Gastroesophageal sphincter (tissue), 4 donors: Measurements from ENCODE around the gene ARHGAP26. TPM values are rescaled to one million over a fixed set of nuclear protein-coding genes. Genes with fewer than 3 reads are reported as not detected.

ENCODE experiments used
- ATAC-seq: fragments of 150-250 bp; one replicate; pipeline ENCODE4 v1.9.1; 2016; ENCODE audit warnings: mild to moderate bottlenecking, moderate library complexity
- H3K27ac ChIP-seq, 4 donors: fragments of 200-600 bp; sonication (generic) in 3 of 4; 1 replicate in 3 of 4; 2 replicates in 1 of 4; pipeline ENCODE4 v1.5.1; 2016 to 2019
- H3K27me3 ChIP-seq: fragments of 200-600 bp; sonication (generic); one replicate; pipeline ENCODE4 v1.5.1; 2019
- H3K36me3 ChIP-seq, 2 donors: fragments of 200-600 bp; sonication (generic); one replicate each; pipeline ENCODE4 v1.5.1; 2019; ENCODE audit warnings: control low read depth in 1 of 2
- H3K4me1 ChIP-seq, 3 donors: fragments of 200-600 bp; sonication (generic); 1 replicate in 2 of 3; 2 replicates in 1 of 3; pipeline ENCODE4 v1.5.1; 2016 to 2019; ENCODE audit warnings: control low read depth in 2 of 3
- H3K4me3 ChIP-seq, 2 donors: fragments of 200-600 bp; sonication (generic); one replicate each; pipeline ENCODE4 v1.5.1; 2019; ENCODE audit warnings: mild to moderate bottlenecking in 1 of 2, moderate library complexity in 1 of 2
- H3K9me3 ChIP-seq, 3 donors: fragments of 200-600 bp; sonication (generic); one replicate each; pipeline ENCODE4 v1.5.1; 2017 to 2019; ENCODE audit warnings: control low read depth in 2 of 3
- EP300 ChIP-seq: sonication (generic); formaldehyde crosslinking; IDR thresholded peaks from one replicate; pipeline ENCODE4 v1.6.1; 2017; ENCODE audit warnings: antibody characterized with exemption, mild to moderate bottlenecking
- POLR2A ChIP-seq, 2 donors: fragments of 450-650 bp; IDR thresholded peaks; one replicate each; pipeline ENCODE4 v1.6.1; 2017; ENCODE audit warnings: antibody characterized with exemption in 2 of 2, mild to moderate bottlenecking in 2 of 2, moderate library complexity in 1 of 2
- POLR2AphosphoS5 ChIP-seq: sonication (generic); formaldehyde crosslinking; IDR thresholded peaks from one replicate; pipeline ENCODE4 v1.6.1; 2017; ENCODE audit warnings: antibody characterized with exemption
- WGBS, 2 donors: methylation state at CpG; one replicate each; pipeline ENCODE4 v1.1.5; 2018; ENCODE audit warnings: low coverage in 1 of 2; 5-methylcytosine and 5-hydroxymethylcytosine counted together
- total RNA-seq, 4 donors: library from RNA; depleted of rRNA; stranded (reverse); fragments of >200 nt; gene quantifications; one replicate each; pipeline ENCODE4 v1.1.0, GENCODE V29; 2016
- TF ChIP-seq, protein P1 (sequence below), 4 experiments: fragments of 200-600 bp in 2 of 4; fragments of 450-650 bp in 2 of 4; sonication (generic) in 1 of 4; IDR thresholded peaks; one replicate each; pipeline ENCODE4 v1.5.1; 2017 to 2019; ENCODE audit warnings: antibody characterized with exemption in 4 of 4, mild to moderate bottlenecking in 2 of 4, moderate library complexity in 2 of 4

The ARHGAP26 gene
- total RNA-seq, 4 donors from 2014 or later: 15.2 to 41.7 (median 31.7) TPM

DNA sequence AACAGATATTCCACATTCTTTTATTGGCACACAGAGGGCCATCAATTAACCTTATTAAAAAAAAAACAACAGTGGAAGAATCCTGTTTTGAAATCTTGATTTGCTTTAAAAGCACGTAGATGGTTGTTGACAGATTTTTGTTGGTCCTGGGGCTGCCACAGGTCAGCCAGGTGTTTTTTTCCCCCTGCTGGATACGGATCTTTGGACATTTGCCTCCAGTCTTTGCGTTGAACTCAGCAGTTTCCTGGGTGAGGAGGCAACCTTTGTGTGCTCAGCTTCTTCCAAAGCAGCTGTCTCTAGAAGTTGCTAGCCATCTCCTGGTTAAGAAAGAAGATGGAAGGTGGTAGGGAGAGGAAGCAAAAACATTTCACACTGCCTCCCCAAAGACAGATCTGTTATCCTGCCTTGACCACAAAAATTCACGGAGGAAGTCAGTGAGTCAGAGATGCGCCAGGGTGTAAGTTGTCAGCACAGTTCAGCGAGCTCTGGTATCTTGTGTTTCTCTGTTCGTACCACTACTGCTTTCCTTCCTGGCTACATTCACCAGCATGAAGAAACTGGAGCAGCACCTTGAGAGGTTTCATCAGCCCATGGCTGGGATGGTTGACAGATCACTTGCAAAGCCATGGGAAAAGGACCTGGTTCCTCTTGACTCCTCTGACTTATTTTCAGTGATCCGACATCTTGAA is 207.3 kb downstream of the ARHGAP26 start:
- Histone ChIP-seq H3K4me3 (no peak overlapping the region), H3K27me3 (no peaks in the 10 kb centered on the region), H3K4me1 (peaks cover 13 to 27% (median 16%) of the 10 kb centered on the region in 3 donors), H3K36me3 (no peaks in the 10 kb centered on the region), H3K9me3 (no peaks in the 10 kb centered on the region), H3K27ac (no peak overlapping the region)
- WGBS, 2 donors: 89 to 95% methylated on average over 8 of the region's 8 CpGs
- TF ChIP-seq EP300 (no peak), POLR2AphosphoS5 (no peak), POLR2A (IDR thresholded peaks at IDR 0.05) (no peak)
- TF ChIP-seq, protein P1, sequence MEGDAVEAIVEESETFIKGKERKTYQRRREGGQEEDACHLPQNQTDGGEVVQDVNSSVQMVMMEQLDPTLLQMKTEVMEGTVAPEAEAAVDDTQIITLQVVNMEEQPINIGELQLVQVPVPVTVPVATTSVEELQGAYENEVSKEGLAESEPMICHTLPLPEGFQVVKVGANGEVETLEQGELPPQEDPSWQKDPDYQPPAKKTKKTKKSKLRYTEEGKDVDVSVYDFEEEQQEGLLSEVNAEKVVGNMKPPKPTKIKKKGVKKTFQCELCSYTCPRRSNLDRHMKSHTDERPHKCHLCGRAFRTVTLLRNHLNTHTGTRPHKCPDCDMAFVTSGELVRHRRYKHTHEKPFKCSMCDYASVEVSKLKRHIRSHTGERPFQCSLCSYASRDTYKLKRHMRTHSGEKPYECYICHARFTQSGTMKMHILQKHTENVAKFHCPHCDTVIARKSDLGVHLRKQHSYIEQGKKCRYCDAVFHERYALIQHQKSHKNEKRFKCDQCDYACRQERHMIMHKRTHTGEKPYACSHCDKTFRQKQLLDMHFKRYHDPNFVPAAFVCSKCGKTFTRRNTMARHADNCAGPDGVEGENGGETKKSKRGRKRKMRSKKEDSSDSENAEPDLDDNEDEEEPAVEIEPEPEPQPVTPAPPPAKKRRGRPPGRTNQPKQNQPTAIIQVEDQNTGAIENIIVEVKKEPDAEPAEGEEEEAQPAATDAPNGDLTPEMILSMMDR (IDR thresholded peaks at IDR 0.05): no peak
- ATAC-seq: peak; percentile 34

DNA sequence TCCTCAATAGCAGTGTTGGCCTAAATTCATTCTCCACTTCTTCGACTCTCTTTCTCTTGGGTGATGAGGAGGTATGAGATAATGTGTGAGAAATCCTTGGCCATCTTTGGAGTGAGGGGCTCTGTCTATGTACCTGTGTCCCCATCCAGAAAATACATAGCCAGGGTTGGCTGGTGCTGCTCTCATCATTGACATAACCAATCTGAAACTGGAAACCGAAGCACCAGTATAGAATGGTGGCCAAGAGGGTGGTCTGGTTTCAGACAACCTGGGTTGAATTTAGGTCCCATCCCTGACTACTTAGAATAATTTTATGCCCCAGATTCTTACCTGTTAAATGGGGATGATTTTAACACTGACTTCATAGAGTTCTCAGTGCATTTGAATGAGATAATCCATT is 208.1 kb downstream of the ARHGAP26 start:
- H3K4me3 ChIP-seq: no peak overlapping the region
- H3K9me3 ChIP-seq: no peaks in the 10 kb centered on the region
- H3K27ac ChIP-seq: no peak overlapping the region
- H3K4me1 ChIP-seq: peaks cover 13 to 35% (median 19%) of the 10 kb centered on the region in 3 donors
- H3K36me3 ChIP-seq: no peaks in the 10 kb centered on the region
- WGBS, 2 donors: 100% methylated on average over 2 of the region's 2 CpGs; no CpG with 5 or more reads in 1 of the 2 donors
- ATAC-seq: no peak
- H3K27me3 ChIP-seq: no peaks in the 10 kb centered on the region
- TF ChIP-seq POLR2AphosphoS5 (no peak), EP300 (no peak), POLR2A (IDR thresholded peaks at IDR 0.05) (no peak)
- TF ChIP-seq, protein P1 (IDR thresholded peaks at IDR 0.05): no peak

DNA sequence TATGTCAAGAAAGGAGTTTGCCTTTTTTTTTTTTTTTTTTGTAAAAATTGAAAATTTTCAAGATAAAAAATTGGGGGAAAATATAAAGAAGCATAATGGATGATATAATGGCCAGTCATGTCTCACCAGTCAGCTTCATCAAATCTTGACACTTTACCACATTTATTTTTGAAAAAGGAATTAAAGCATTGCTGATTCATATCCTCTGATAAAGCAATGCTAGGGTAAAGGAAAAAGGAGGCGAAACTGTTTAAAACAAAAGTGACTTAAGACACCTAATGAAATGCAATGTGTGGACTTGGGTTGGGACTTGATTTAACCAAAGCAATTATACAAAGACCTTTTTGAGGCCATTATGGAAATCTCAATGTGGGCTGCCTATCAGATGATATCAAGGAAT is 208.5 kb downstream of the ARHGAP26 start:
- TF ChIP-seq EP300: no peak
- no peak for TF ChIP-seq POLR2AphosphoS5
- TF ChIP-seq POLR2A (IDR thresholded peaks at IDR 0.05): no peak
- Histone ChIP-seq H3K27ac (no peak overlapping the region), H3K9me3 (no peaks in the 10 kb centered on the region), H3K36me3 (no peaks in the 10 kb centered on the region), H3K4me3 (no peak overlapping the region), H3K4me1 (peaks cover 13 to 38% (median 19%) of the 10 kb centered on the region in 3 donors), H3K27me3 (no peaks in the 10 kb centered on the region)
- ATAC-seq: no peak
- WGBS, 2 donors: 69 to 100% methylated on average over 1 of the region's 1 CpG

DNA sequence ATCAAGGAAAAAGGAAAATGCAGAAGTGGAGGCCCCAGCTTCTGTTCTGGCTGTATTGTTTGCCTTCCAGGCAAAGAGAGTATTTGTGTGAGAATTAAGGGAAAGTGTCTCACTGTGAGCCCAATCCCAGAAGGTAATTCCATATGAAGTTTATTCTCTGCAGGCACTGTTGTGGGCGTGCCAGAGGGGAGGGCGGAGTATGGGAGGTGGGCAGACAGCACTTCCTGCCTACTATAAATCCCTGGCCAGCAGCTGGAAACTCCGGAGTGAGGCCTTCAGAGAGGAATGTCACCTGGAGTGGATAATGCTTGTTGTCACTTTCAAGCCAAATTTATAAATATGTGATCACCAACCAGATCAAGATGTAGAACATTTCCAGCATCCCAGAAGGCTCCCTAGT is 209.5 kb downstream of the ARHGAP26 start:
- Histone ChIP-seq H3K4me3 (no peak overlapping the region), H3K36me3 (no peaks in the 10 kb centered on the region), H3K27ac (no peak overlapping the region), H3K27me3 (no peaks in the 10 kb centered on the region), H3K9me3 (no peaks in the 10 kb centered on the region), H3K4me1 (peaks cover 13 to 38% (median 19%) of the 10 kb centered on the region in 3 donors)
- WGBS, 2 donors: 50% methylated on average over 1 of the region's 3 CpGs; no CpG with 5 or more reads in 1 of the 2 donors
- ATAC-seq: no peak
- TF ChIP-seq EP300 (no peak), POLR2AphosphoS5 (no peak), POLR2A (IDR thresholded peaks at IDR 0.05) (no peak)
- TF ChIP-seq, protein P1 (IDR thresholded peaks at IDR 0.05): no peak

DNA sequence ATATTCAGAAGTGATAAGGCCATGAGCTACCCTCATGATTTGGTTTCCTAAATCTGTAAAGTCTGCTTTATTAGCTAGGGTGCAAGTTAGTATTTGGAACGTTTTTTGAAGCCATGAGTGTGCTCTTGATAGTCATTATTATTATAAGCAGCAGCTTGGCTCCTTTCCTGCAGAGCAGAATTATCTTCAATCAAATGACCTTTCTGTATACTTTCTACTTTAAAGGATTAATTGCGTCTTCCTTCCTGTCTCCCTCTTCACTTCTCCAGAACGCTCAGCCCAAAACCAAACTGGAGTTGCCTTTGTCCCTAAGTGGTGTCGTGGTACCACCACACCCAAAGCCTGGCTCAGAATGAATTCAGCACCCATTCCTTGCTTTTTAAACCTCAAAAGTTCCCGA is 211.3 kb downstream of the ARHGAP26 start:
- no peaks in the 10 kb centered on the region for H3K9me3 ChIP-seq
- H3K36me3 ChIP-seq: no peaks in the 10 kb centered on the region
- H3K4me3 ChIP-seq: no peak overlapping the region
- TF ChIP-seq, protein P1 (IDR thresholded peaks at IDR 0.05): no peak
- TF ChIP-seq POLR2A (IDR thresholded peaks at IDR 0.05) (no peak), EP300 (no peak), POLR2AphosphoS5 (no peak)
- 7 to 8% methylated on average over 4 to 5 of the region's 5 CpGs for WGBS, 2 donors
- peak overlapping the region; percentile 34 to 75 (median 64) for H3K27ac ChIP-seq
- H3K27me3 ChIP-seq: no peaks in the 10 kb centered on the region
- ATAC-seq: no peak
- H3K4me1 ChIP-seq: peaks cover 13 to 38% (median 19%) of the 10 kb centered on the region in 3 donors
